SU-DHL-6 (cell line): ENCODE data around the gene MATK.

Experiments
- H2AFZ ChIP-seq: fragments of 200-600 bp; sonication (generic); 2 replicates; pipeline ENCODE4 v1.6.1; 2014; ENCODE audit warnings: low read depth, mild to moderate bottlenecking, moderate library complexity, mixed read lengths, antibody characterized with exemption, low read length; ENCODE audit not compliant: severe bottlenecking
- H3F3A ChIP-seq: fragments of 200-600 bp; shearing (Covaris generic); 2 replicates; pipeline ENCODE4 v1.6.0; 2016; ENCODE audit warnings: antibody characterized with exemption, mild to moderate bottlenecking; ENCODE audit not compliant: insufficient read depth
- H3K27ac ChIP-seq: fragments of 200-600 bp; sonication (generic); 2 replicates; pipeline ENCODE4 v1.5.1; 2016; ENCODE audit warnings: low read depth, mild to moderate bottlenecking, low read length, moderate library complexity, mixed read lengths
- H3K27me3 ChIP-seq: fragments of 200-600 bp; sonication (generic), shearing (Covaris generic); 2 replicates; pipeline ENCODE4 v1.6.0; 2014; ENCODE audit warnings: mild to moderate bottlenecking, low read length
- H3K36me3 ChIP-seq: fragments of 200-600 bp; sonication (generic); 2 replicates; pipeline ENCODE4 v1.6.1; 2014; ENCODE audit warnings: mild to moderate bottlenecking, low read length, mixed read lengths
- H3K4me2 ChIP-seq: fragments of 300-600, 200-600 bp; shearing (Covaris generic), sonication (generic); 2 replicates; pipeline ENCODE4 v1.6.0; 2014; ENCODE audit warnings: low read length, low read depth, mild to moderate bottlenecking; ENCODE audit not compliant: poor library complexity, severe bottlenecking
- H3K4me3 ChIP-seq: fragments of 200-600 bp; sonication (generic); 2 replicates; pipeline ENCODE4 v1.5.1; 2014; ENCODE audit warnings: antibody characterized with exemption, low read length, mild to moderate bottlenecking, mixed read lengths; ENCODE audit not compliant: insufficient read depth, poor library complexity, severe bottlenecking
- H3K79me2 ChIP-seq: fragments of 200-600 bp; sonication (generic); 2 replicates; pipeline ENCODE4 v1.6.1; 2014; ENCODE audit warnings: mild to moderate bottlenecking, low read length, moderate library complexity; ENCODE audit not compliant: insufficient read depth
- H3K9ac ChIP-seq: fragments of 200-600 bp; sonication (generic); 2 replicates; pipeline ENCODE4 v1.7.0; 2014; ENCODE audit warnings: mild to moderate bottlenecking, low read length
- H3K9me2 ChIP-seq: fragments of 200-600 bp; sonication (generic); replicated peaks from 2 replicates; pipeline ENCODE4 v1.6.1; 2014; ENCODE audit warnings: low read length; ENCODE audit not compliant: insufficient read depth
- H3K9me3 ChIP-seq: fragments of 200-600 bp; sonication (generic); 2 replicates; pipeline ENCODE4 v1.6.1; 2014; ENCODE audit warnings: low read length, mixed read lengths; ENCODE audit not compliant: insufficient read depth
- H4K20me1 ChIP-seq: fragments of 200-600 bp; sonication (generic); 2 replicates; pipeline ENCODE4 v1.6.1; 2014; ENCODE audit warnings: low read depth, mild to moderate bottlenecking, antibody characterized with exemption, low read length, moderate library complexity, mixed read lengths
- CTCF ChIP-seq: fragments of 200-600 bp; sonication (generic); IDR thresholded peaks from one replicate; pipeline ENCODE4 v1.5.1; 2017; ENCODE audit warnings: antibody characterized with exemption, mild to moderate bottlenecking, low read length, moderate library complexity; ENCODE audit not compliant: insufficient read depth, poor library complexity, severe bottlenecking
- EZH2phosphoT487 ChIP-seq: fragments of 200-600 bp; sonication (generic), shearing (Covaris generic); conservative IDR thresholded peaks from 2 replicates; pipeline ENCODE4 v1.6.1; 2018; ENCODE audit warnings: mild to moderate bottlenecking, antibody characterized with exemption, low read length, moderate library complexity, mixed read lengths

Gene MATK

GRCh38 chr19:3825286-3825956 is 39.2 kb upstream of the MATK start:
- no peak overlapping the region for H3K4me2 ChIP-seq
- H3K27ac ChIP-seq, result no peak overlapping the region
- no peak overlapping the region for H3K9ac ChIP-seq
- H3F3A ChIP-seq, result no peaks in the 10 kb centered on the region
- H3K79me2 ChIP-seq, result no peaks in the 10 kb centered on the region
- H3K4me3 ChIP-seq, result no peak overlapping the region
- no peaks in the 10 kb centered on the region for H4K20me1 ChIP-seq
- no peak for TF ChIP-seq CTCF
- TF ChIP-seq EZH2phosphoT487, result no peak
- no peaks in the 10 kb centered on the region for H3K36me3 ChIP-seq
- no peaks in the 10 kb centered on the region for H3K9me2 ChIP-seq
- no peaks in the 10 kb centered on the region for H3K9me3 ChIP-seq
- H3K27me3 ChIP-seq, result no peaks in the 10 kb centered on the region
- H2AFZ ChIP-seq, result no peak overlapping the region

GRCh38 chr19:3823350-3823713 is 37.2 kb upstream of the MATK start:
- no peaks in the 10 kb centered on the region for H3K27me3 ChIP-seq
- no peak overlapping the region for H3K9ac ChIP-seq
- no peak overlapping the region for H3K27ac ChIP-seq
- H3K4me2 ChIP-seq, result no peak overlapping the region
- no peak for TF ChIP-seq EZH2phosphoT487
- no peak for TF ChIP-seq CTCF
- no peaks in the 10 kb centered on the region for H3K9me3 ChIP-seq
- H4K20me1 ChIP-seq, result no peaks in the 10 kb centered on the region
- no peaks in the 10 kb centered on the region for H3F3A ChIP-seq
- H3K36me3 ChIP-seq, result no peaks in the 10 kb centered on the region
- no peaks in the 10 kb centered on the region for H3K9me2 ChIP-seq
- H3K79me2 ChIP-seq, result no peaks in the 10 kb centered on the region
- H2AFZ ChIP-seq, result no peak overlapping the region
- H3K4me3 ChIP-seq, result no peak overlapping the region

DNA sequence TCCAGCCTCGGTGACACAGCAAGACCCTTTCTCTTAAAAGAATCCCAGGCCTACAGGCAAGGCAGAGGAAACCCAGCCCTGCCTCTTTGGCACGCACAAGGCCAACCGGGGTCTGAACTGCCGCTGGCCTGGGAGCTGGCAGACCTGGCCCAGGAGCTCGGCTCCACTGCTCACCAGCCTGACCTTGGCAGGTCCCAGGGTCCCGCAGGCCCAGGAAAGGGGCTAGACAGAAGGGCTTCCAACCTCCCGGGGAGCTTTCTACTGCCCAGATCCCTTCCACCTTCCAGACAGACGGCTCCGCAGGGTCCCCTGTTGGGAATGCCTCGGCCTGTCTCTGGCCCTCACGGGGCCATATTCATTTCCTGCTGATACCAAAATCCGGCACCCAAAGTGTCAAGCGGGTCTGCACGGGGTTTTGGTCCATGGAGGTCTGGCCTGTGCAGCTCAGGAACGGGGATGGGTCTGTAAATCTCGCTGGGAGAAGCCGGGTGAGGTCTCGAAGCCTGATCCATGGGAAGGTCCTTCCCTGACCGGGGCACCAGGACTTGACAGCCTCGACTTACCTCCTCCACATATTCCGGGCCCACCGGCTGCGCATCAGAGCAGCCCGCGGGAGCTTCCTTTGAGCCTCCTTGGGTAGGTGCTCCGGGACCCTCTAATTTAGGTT is 36.6 kb upstream of the MATK start:
- Histone ChIP-seq H3K27ac (no peak overlapping the region), H4K20me1 (no peaks in the 10 kb centered on the region), H3K27me3 (no peaks in the 10 kb centered on the region), H3K9me3 (no peaks in the 10 kb centered on the region), H3K9ac (no peak overlapping the region), H3K4me3 (no peak overlapping the region), H3K36me3 (no peaks in the 10 kb centered on the region), H2AFZ (no peak overlapping the region), H3F3A (no peaks in the 10 kb centered on the region), H3K79me2 (no peaks in the 10 kb centered on the region), H3K4me2 (no peak overlapping the region), H3K9me2 (no peaks in the 10 kb centered on the region)
- no peak for TF ChIP-seq CTCF
- TF ChIP-seq EZH2phosphoT487, result no peak
